Esophagus squamous epithelium (tissue), 4 donors: ENCODE data around the gene TK2.

Experiments
- POLR2A ChIP-seq, 4 donors: fragments of 450-650 bp; IDR thresholded peaks; one replicate each; pipeline ENCODE4 v1.6.1; 2017; ENCODE audit warnings: antibody characterized with exemption in 4 of 4, mild to moderate bottlenecking in 4 of 4, moderate library complexity in 3 of 4
- TF ChIP-seq, protein P1 (sequence below), 6 experiments: fragments of 450-650 bp in 4 of 6; fragments of 200-600 bp in 2 of 6; sonication (generic) in 2 of 6; IDR thresholded peaks; one replicate each; pipeline ENCODE4 v1.5.1; 2016 to 2019; ENCODE audit warnings: antibody characterized with exemption in 6 of 6, mild to moderate bottlenecking in 4 of 6, moderate library complexity in 4 of 6

GRCh38 chr16:66563574-66564334 lies 13.8 kb upstream of the TK2 start:
- TF ChIP-seq, protein P1, sequence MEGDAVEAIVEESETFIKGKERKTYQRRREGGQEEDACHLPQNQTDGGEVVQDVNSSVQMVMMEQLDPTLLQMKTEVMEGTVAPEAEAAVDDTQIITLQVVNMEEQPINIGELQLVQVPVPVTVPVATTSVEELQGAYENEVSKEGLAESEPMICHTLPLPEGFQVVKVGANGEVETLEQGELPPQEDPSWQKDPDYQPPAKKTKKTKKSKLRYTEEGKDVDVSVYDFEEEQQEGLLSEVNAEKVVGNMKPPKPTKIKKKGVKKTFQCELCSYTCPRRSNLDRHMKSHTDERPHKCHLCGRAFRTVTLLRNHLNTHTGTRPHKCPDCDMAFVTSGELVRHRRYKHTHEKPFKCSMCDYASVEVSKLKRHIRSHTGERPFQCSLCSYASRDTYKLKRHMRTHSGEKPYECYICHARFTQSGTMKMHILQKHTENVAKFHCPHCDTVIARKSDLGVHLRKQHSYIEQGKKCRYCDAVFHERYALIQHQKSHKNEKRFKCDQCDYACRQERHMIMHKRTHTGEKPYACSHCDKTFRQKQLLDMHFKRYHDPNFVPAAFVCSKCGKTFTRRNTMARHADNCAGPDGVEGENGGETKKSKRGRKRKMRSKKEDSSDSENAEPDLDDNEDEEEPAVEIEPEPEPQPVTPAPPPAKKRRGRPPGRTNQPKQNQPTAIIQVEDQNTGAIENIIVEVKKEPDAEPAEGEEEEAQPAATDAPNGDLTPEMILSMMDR (IDR thresholded peaks at IDR 0.05) = no peak
- no peak for TF ChIP-seq POLR2A (IDR thresholded peaks at IDR 0.05)
